Activated T-cell treated with anti-CD3 and anti-CD28 coated beads, Interleukin-2, amount 50 U/mL, for 4 hours (primary cell): ENCODE results near the gene EPHA7. TPM values are rescaled to one million over a fixed set of nuclear protein-coding genes. Genes with fewer than 3 reads are reported as not detected.

Experiments used
- ATAC-seq, 2 donors: fragments of 200-7000 bp; cut with Tn5 transposase; one replicate each; pipeline ENCODE4 v1.10.0; 2021
- DNase-seq: peaks from one replicate; pipeline ENCODE4 v3.0.0-alpha.2; 2020
- H3K27me3 Mint-ChIP-seq: one replicate; pipeline ENCODE4 v1.8.0; 2021; ENCODE audit warnings: low read depth, mixed read lengths
- H3K36me3 Mint-ChIP-seq: one replicate; pipeline ENCODE4 v1.8.0; 2022; ENCODE audit warnings: mixed read lengths; ENCODE audit not compliant: insufficient read depth
- H3K4me1 Mint-ChIP-seq: one replicate; pipeline ENCODE4 v1.8.0; 2021; ENCODE audit warnings: low read depth, mixed read lengths
- H3K4me3 Mint-ChIP-seq: one replicate; pipeline ENCODE4 v1.8.0; 2021; ENCODE audit warnings: mild to moderate bottlenecking, moderate library complexity, mixed read lengths
- H3K9me3 Mint-ChIP-seq: one replicate; pipeline ENCODE4 v1.8.0; 2021; ENCODE audit warnings: mixed read lengths
- total RNA-seq, 3 donors: library from RNA; stranded (reverse); gene quantifications; one replicate each; pipeline ENCODE4 v1.2.1, GENCODE V29; 2021

EPHA7 gene
- not detected for total RNA-seq

GRCh38 chr6:93419304-93420162, at the start of gene EPHA7:
Gene EPHA7 (minus strand): TSS chr6:93419559. CDS start chr6:93419341, 218 bp downstream.
- H3K4me1 Mint-ChIP-seq = peaks cover 20% of the 10 kb centered on the region
- H3K36me3 Mint-ChIP-seq = no peaks in the 10 kb centered on the region
- no peak for DNase-seq
- H3K4me3 Mint-ChIP-seq = peak within 1 kb of the TSS; percentile 71
- peak; percentile 80 to 82 for ATAC-seq
- H3K9me3 Mint-ChIP-seq = peaks cover 2% of the 10 kb centered on the region
- peaks cover 49% of the 10 kb centered on the region for H3K27me3 Mint-ChIP-seq

DNA sequence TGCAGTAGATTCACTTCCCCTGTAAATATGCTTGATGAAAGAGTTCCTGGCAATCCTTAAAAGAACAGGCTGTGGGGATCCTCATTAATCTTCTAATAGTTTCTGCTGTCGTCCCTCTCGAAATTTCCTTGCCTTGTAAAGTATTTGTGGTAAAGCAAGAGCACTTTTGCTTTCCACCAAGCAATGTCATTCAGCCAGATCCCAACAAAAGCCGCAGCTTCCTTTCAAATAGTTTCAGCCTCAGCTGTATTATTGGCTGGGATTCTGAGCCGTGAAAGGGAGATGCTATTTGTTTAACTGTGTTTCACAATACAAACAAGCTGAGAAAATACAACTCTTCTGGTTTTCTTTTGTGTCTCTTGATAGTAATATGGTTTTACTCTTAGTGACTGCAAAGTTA, 48.9 kb upstream of the EPHA7 start:
- DNase-seq (no peak), ATAC-seq (no peak)
- Mint-ChIP-seq H3K4me1 (no peaks in the 10 kb centered on the region), H3K4me3 (no peak overlapping the region), H3K27me3 (no peaks in the 10 kb centered on the region), H3K9me3 (peaks cover 20% of the 10 kb centered on the region), H3K36me3 (no peaks in the 10 kb centered on the region)

- H3K36me3 Mint-ChIP-seq = no peaks in the 10 kb centered on the region
- no peak overlapping the region for H3K4me3 Mint-ChIP-seq
- no peaks in the 10 kb centered on the region for H3K27me3 Mint-ChIP-seq
- DNase-seq (no peak), ATAC-seq (no peak)
- no peaks in the 10 kb centered on the region for H3K4me1 Mint-ChIP-seq
- peaks cover 16% of the 10 kb centered on the region for H3K9me3 Mint-ChIP-seq
Measured at GRCh38 chr6:93454533-93454932, 35.2 kb upstream of the EPHA7 start.

DNA sequence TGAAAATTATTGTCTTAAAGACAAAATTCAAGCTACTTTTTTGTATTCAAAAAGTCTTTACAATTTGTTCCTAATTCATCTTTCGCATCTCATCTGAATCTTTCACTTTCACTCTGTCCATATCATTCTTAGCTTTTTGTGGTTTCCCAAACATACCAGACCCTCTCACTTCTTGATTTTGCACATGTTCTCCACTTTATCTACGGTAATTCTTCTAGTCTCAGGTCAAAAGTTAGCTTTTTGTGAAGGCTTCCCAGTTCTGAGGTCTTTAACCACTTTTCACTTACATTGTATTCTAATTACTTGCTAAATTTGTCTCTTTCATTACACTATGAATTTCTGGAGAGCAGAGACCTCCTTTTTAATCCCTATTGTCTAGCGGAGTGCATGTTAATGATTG, 34.6 kb upstream of the EPHA7 start:
- Mint-ChIP-seq H3K4me3 (no peak overlapping the region), H3K27me3 (no peaks in the 10 kb centered on the region), H3K9me3 (peaks cover 16% of the 10 kb centered on the region), H3K36me3 (no peaks in the 10 kb centered on the region), H3K4me1 (no peaks in the 10 kb centered on the region)
- no peak for DNase-seq
- no peak for ATAC-seq

DNA sequence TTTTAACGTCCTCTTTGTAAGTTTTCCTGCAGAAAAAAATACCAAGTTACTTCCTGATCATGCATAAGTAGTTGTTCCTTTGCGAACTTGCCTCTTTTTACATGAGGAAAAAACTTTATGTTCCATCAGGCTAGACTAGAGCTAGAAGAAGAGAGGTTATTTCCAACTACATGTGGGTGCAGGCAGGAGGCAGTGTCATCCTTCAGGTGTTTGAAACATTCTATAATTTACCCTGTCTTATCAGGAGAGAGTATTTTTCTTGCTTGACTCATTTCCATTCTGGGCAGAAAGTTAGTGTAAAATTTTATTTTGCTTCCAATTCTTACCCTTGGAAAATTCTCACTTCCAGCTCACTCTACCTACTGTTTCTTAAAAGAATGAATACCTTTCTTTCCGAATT, 28.5 kb upstream of the EPHA7 start:
- DNase-seq = no peak
- no peaks in the 10 kb centered on the region for H3K36me3 Mint-ChIP-seq
- H3K9me3 Mint-ChIP-seq = peaks cover 16% of the 10 kb centered on the region
- no peak for ATAC-seq
- no peaks in the 10 kb centered on the region for H3K4me1 Mint-ChIP-seq
- H3K27me3 Mint-ChIP-seq = no peaks in the 10 kb centered on the region
- no peak overlapping the region for H3K4me3 Mint-ChIP-seq

DNA sequence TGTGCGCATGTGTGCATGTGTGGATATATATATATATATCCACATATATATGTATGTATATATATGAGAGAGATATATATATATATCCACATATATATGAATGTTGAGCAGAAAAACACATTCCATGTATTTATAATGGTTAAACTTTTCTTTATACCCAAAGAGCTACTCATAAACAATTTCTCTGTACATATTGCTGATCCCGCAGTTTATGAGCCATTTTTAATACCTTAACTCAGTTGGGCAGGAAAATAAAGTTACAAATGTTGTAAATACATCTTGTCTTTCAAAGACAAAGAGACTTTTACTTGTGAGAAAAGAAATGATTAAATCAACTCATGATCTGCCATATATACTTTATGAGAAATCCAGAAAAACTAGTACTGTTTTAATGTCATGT, 18.1 kb upstream of the EPHA7 start:
- ATAC-seq (no peak), DNase-seq (no peak)
- peaks cover 7% of the 10 kb centered on the region for H3K9me3 Mint-ChIP-seq
- no peaks in the 10 kb centered on the region for H3K36me3 Mint-ChIP-seq
- no peak overlapping the region for H3K4me3 Mint-ChIP-seq
- peaks cover 2% of the 10 kb centered on the region for H3K27me3 Mint-ChIP-seq
- no peaks in the 10 kb centered on the region for H3K4me1 Mint-ChIP-seq

DNA sequence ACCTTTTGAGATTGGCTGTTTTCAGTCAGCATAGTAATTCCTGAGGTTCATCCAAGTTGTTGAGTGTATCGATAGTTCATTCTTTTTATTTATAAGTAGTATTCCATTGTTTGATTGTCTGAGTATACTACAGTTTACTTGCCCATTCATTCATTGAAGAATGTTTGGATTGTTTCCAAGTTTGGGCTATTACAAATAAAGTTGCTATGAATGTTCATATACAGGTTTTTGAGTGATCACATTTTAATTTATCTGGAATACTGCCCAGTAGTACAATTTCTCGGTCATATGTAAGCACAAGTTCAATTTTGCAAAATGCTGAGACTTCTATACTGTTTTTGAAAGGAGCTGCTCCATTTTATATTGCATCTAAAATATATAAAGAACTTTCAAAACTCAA, 14.2 kb upstream of the EPHA7 start:
- Mint-ChIP-seq H3K36me3 (no peaks in the 10 kb centered on the region), H3K9me3 (peaks cover 10% of the 10 kb centered on the region), H3K4me3 (no peak overlapping the region), H3K27me3 (peaks cover 2% of the 10 kb centered on the region), H3K4me1 (no peaks in the 10 kb centered on the region)
- no peak for ATAC-seq
- no peak for DNase-seq

DNA sequence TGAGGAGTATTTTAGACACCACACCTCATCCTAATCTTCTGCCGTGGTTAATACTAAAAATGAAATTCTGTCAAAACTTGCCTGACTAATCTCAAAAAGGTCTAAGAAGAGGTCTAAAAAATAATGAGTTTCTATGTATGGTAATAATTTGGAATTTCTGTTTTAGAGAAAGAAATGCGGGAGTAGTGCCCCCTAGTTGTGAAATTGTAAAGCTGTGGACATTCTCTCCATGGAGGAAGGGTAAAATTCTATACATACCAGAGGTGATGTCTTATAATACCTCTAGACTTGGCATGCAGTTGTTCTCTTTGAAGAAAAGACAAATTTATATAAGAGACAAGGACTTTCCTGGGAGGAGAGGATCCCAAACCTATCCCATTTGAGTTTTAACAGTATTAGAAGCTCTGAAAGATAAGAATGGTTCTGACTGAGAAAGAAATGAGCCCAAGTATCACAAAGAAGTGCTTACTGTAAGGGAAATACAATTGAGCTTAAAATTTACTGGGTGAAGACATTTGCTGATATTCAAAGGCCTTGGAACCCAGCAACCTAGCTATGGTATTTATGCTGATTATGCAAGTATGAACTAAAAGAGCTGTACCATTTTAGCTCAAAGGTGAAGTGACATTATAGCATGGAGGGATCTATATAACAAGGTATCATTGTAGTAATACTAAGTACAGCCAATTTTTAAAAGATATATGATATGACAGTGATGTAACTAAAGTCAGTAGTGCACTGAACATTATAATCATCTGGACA, 5.1 kb upstream of the EPHA7 start:
- no peak for ATAC-seq

GRCh38 chr6:93423542-93423941, 4.2 kb upstream of the EPHA7 start:
- DNase-seq = no peak
- Mint-ChIP-seq H3K9me3 (peaks cover 6% of the 10 kb centered on the region), H3K4me1 (peaks cover 11% of the 10 kb centered on the region), H3K36me3 (no peaks in the 10 kb centered on the region), H3K27me3 (peaks cover 26% of the 10 kb centered on the region), H3K4me3 (no peak overlapping the region)
- ATAC-seq = no peak

More for the DNA sequence above, 5.1 kb upstream of the EPHA7 start:
- Mint-ChIP-seq H3K4me1 (peaks cover 7% of the 10 kb centered on the region), H3K36me3 (no peaks in the 10 kb centered on the region), H3K9me3 (peaks cover 6% of the 10 kb centered on the region), H3K27me3 (peaks cover 21% of the 10 kb centered on the region), H3K4me3 (no peak overlapping the region)
- no peak for DNase-seq

DNA sequence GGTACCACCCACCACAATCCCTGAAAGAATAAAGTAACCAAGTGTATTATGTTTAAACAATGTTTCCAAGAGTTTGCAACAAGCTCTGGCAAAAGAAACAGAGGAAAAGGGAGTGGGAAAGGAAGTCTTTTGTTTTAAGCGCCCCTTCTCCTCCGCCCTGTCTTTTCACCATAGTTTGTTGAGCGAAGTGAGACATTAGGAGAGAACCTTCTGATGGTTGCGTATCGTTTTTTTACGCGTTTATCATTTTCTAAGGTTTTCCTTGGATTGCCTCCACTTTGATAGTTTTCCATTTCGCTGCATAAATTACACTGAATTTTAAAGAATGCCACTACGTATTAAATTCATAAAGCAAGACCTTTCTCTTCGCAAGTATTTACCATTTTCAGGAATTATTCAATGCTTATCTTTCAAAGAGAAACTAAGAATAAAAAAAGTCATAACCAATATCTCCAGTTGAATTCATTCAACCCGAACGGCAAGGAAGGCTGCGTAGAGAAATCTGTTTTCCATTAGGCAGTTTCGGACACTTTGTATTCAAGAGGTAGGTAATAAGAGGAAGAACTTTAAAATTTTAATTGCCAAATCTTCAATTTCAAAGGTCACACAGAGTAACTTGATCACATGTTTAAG, 920 bp upstream of the EPHA7 start:
- peaks cover 49% of the 10 kb centered on the region for H3K27me3 Mint-ChIP-seq
- H3K9me3 Mint-ChIP-seq = peaks cover 2% of the 10 kb centered on the region
- ATAC-seq (no peak), DNase-seq (no peak)
- peaks cover 20% of the 10 kb centered on the region for H3K4me1 Mint-ChIP-seq
- H3K4me3 Mint-ChIP-seq = peak overlapping the region; percentile 37
- no peaks in the 10 kb centered on the region for H3K36me3 Mint-ChIP-seq

- peak overlapping the region; percentile 71 for H3K4me3 Mint-ChIP-seq
- no peaks in the 10 kb centered on the region for H3K36me3 Mint-ChIP-seq
- peaks cover 52% of the 10 kb centered on the region for H3K27me3 Mint-ChIP-seq
- ATAC-seq = peak; percentile 9 to 26
- DNase-seq = no peak
- no peaks in the 10 kb centered on the region for H3K9me3 Mint-ChIP-seq
- peaks cover 20% of the 10 kb centered on the region for H3K4me1 Mint-ChIP-seq
Measured at GRCh38 chr6:93418408-93419303, 703 bp downstream of the EPHA7 start.

DNA sequence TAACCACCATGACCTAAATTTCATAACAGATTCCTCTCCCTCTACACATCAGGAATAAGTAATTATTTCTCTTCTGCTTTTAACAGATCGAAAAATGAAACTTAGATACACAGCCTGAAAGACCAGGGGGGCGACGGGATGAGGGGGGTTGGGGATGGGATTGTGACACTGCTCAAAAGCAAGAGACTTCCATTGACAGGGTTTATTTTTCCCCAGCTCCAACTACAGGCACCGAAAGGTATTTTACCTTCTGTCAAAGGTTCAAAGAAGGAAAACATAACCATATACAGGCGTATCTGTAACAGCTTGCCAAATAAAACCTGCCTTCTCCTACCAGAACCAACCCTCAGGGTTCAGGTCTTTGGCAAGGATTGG, 1.3 kb downstream of the EPHA7 start:
- ATAC-seq (no peak), DNase-seq (no peak)
- Mint-ChIP-seq H3K9me3 (no peaks in the 10 kb centered on the region), H3K36me3 (no peaks in the 10 kb centered on the region), H3K4me3 (no peak overlapping the region), H3K4me1 (peaks cover 20% of the 10 kb centered on the region), H3K27me3 (peaks cover 53% of the 10 kb centered on the region)

DNA sequence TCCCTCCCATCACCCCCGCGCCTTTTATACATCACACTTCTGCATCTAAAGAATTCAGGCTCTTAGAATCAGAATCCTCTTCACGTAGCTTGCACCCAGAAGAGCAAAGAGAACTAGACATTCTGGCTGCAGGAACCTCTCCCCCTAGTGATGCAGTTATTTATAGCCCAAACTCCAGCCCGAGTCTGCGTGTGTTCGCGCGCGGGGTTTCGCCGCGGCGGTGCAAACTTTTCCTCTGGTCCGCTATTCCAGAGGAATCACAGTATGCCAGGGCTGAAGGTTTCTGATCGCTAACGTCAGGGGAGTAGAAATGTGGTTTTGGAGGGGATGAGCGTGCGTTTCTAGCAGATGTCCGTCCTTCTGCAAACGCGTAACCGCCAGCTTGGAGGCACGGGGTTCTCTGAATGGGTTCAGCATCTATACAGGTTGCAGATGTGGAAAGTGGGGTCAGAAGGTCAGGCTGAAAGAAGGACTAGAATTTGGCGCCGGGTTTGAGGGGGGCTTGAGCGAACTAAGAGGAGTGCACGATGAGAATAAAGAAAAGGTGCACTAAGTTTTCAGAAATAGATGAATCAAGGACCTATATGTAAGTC, 1.8 kb downstream of the EPHA7 start:
- H3K4me3 Mint-ChIP-seq = no peak overlapping the region
- H3K27me3 Mint-ChIP-seq = peaks cover 53% of the 10 kb centered on the region
- no peaks in the 10 kb centered on the region for H3K36me3 Mint-ChIP-seq
- H3K4me1 Mint-ChIP-seq = peaks cover 20% of the 10 kb centered on the region
- DNase-seq (no peak), ATAC-seq (no peak)
- no peaks in the 10 kb centered on the region for H3K9me3 Mint-ChIP-seq
